Measurements from ENCODE around the gene SDK1. TPM values are rescaled to one million over a fixed set of nuclear protein-coding genes. Genes with fewer than 3 reads are reported as not detected.

SDK1 gene
- total and polyA plus RNA-seq, 2 of the 8 experiments (the other 6 are each of a cell fraction or from before 2014, with no cell fraction given) = 3.3 to 7.2 TPM

GRCh38 chr7:3461923-3462322, 160.9 kb downstream of the SDK1 start (continued):
- TF ChIP-seq SIN3A (conservative IDR thresholded peaks at IDR 0.05 in 1 of 2, IDR thresholded peaks at IDR 0.05 in 1 of 2; ENCODE audit: low read depth in 1 of 2, low read length in 2 of 2) (no peak), BCL11A (IDR thresholded peaks at IDR 0.05; ENCODE audit: low read depth in 2 of 2, low read length in 2 of 2) (no peak), E2F6 (IDR thresholded peaks at IDR 0.05) (no peak), CTCF (IDR thresholded peaks at IDR 0.05; ENCODE audit: control extremely low read depth in 1 of 3, insufficient read depth in 1 of 3, low read depth in 1 of 3, low read length in 3 of 3) (no peak)
